NCI-H2196 (cell line): ENCODE measurements around the gene CENPL.
A peak's percentile ranks its signal among the peaks of the same experiment; 100 is the strongest.
"Not testable (repeated sequence)": the region's sequence is repeated elsewhere in the genome, so short reads cannot be mapped to it uniquely, and the experiment has no call there.

Source experiments
- DNase-seq: peaks from one replicate; lab custom pipeline; 2025; ENCODE audit not compliant: unreplicated experiment; lab: John Stamatoyannopoulos, UW

Gene CENPL, protein sequence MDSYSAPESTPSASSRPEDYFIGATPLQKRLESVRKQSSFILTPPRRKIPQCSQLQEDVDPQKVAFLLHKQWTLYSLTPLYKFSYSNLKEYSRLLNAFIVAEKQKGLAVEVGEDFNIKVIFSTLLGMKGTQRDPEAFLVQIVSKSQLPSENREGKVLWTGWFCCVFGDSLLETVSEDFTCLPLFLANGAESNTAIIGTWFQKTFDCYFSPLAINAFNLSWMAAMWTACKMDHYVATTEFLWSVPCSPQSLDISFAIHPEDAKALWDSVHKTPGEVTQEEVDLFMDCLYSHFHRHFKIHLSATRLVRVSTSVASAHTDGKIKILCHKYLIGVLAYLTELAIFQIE

GRCh38 chr1:173824315-173825081 lies at the start of gene CENPL, which contains the start of gene DARS2:
Gene CENPL (minus strand): TSS chr1:173824883. CDS start chr1:173811299, 13,584 bp downstream.
Gene DARS2 (plus strand): TSS chr1:173824673. CDS start chr1:173825230, 557 bp downstream.
- DNase-seq, result peak; percentile 98

DNA sequence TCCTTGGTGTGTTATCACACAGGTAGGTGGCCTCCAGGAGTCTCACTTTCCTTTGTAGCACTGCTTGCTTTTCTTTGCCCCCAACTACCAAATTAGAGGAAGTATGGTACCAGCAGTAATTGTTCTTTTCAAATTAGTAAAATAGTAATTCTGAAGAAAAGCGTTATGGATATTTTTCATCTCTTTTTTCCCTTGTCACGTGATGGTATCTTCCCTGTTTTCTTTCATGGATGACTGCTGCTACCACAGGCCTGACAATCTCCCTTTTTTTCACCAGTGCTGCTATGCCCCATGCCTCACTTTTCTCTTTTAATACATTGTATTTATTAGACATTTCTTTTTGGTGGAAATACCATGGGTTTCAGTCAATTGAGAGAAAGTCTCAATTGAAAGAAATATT lies 46.8 kb upstream of the CENPL start:
- no peak for DNase-seq

- no peak for DNase-seq
These were observed 46.4 kb upstream of the CENPL start for GRCh38 chr1:173871091-173871490.

- peak; percentile 57 for DNase-seq
These were observed 45.8 kb upstream of the CENPL start for GRCh38 chr1:173870252-173871075.

GRCh38 chr1:173869021-173869359 lies 44.3 kb upstream of the CENPL start:
- DNase-seq, result no peak

DNA sequence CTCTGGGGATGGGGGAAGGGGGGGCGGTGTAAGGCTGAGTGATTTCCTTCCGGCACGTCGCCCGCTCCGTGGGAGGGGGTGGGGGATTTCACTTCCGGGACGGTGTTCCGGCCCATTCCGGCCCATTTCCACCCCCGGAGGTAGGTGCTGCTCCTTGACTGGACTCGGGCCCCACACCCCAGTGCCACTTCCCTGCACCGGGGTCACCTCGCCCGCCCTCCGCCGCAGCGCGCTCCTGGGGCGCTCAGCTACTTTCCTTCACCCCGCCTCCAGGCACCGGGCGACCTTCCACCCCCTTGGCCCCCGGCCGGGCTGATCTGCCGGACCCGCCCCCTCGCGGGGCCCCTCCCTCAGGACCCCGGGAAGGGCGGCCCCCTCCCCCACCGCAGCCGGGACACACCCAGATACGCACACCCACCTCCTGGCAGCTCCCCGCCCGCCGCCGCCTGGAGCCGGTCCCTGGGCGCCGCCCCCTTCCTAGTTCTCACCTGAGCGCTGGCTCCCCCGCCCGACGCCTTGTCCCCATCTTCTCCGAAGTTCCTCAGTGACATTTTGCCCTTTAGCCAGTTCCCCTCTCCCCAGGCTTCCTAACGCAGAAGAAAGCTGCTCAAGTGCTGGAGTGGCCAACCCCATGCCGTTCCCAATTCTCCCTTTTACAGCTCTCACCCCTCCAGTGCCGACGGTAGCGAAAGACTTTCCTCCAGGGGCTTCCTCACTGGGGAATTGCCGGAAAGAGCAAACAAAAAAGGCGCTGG lies 43.8 kb upstream of the CENPL start, which contains the start of gene ZBTB37:
Gene ZBTB37, plus strand, starts transcription at position 115 of the 755 bp plus-strand sequence. CDS start 1,846 bp downstream, outside the sequence.
- DNase-seq, result peak; percentile 92

DNA sequence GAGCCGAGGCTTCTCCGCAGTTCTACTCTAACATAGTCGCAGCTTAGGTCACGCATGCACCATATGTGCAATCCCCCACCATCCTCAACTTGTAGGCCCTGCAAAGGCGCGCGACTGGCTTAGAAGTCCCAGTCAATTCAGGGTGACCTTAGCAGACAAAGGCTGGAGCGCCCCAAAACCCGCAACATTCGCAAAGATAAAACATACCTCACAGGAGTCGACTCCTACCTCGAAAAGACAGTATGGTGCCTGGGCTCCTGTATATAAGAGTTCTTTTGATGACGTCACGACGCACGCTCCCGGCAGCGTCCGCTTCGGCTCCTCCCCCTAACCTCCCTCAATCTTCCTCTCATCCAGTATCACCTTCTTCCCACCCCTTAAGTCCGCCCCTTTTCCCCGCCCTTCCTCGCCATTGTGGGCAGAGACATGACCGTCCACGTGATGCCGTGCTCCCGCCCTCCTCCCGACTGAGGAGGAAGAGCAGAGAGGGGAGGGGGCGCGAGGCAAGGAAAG lies 43.1 kb upstream of the CENPL start, which contains the start of gene GAS5:
Gene GAS5, minus strand, starts transcription at position 237 of the 513 bp plus-strand sequence.
- peak; percentile 98 for DNase-seq

GRCh38 chr1:173867141-173867752 lies 42.6 kb upstream of the CENPL start:
- DNase-seq, result no peak

DNA sequence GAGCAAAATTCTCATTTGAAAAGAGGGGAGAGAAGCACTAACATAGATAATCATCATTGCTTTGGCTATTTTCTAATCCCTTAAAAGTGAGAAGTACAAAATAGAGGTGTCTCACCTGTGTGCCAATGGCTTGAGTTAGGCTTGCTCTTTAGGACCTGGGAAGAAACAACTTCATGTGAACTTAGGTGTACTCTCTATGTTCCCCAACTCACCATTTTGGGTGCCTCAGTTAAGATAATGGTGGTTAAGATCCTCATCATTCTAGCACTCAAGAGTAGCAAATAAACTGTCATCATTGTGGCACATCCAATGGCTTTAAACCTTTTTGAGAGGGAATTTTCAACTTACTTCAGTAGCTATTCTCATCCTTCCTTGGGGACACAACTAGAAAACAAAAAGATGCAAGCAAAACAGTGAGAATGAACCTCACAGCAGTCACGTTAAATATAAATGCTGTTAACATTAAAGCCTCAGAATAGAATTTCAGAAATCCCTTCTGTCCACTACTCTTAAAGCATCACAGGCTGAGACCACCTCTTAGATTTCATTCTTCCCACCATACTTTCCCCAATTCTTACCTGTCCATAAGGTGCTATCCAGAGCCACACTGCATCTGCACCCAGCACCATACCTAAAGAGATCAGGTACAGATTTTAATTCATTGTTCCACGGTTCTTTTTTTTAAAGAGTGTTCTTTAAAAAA lies 41.9 kb upstream of the CENPL start:
- no peak for DNase-seq

- DNase-seq, result no peak
These were observed 40.9 kb upstream of the CENPL start for GRCh38 chr1:173865468-173866164.

- DNase-seq, result no peak
These were observed 39.6 kb upstream of the CENPL start for GRCh38 chr1:173864179-173864867.

GRCh38 chr1:173863224-173864161 lies 38.8 kb upstream of the CENPL start:
- no peak for DNase-seq

DNA sequence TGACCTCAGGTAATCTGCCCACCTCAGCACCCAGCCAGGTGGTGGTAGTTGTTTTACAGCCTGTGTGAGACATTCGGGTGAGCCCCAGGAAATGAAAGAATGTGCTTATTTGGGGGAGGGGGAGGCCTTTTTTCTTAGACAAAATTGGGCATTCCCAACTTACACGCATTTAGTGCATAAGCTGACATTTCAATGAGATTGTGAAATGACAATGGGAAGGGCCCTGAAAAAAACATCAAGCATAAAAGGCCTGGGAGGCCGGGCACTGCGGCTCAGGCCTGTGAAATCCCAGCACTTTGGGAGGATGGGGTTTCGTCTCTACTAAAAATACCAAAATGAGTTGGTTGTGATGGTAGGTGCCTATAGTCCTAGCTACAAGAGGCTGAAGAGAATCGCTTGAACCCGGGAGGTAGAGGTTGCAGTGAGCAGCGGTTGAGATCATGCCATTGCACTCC lies 38.1 kb upstream of the CENPL start:
- no peak for DNase-seq

GRCh38 chr1:173862146-173862768 lies 37.6 kb upstream of the CENPL start:
- not testable (repeated sequence) for DNase-seq

DNA sequence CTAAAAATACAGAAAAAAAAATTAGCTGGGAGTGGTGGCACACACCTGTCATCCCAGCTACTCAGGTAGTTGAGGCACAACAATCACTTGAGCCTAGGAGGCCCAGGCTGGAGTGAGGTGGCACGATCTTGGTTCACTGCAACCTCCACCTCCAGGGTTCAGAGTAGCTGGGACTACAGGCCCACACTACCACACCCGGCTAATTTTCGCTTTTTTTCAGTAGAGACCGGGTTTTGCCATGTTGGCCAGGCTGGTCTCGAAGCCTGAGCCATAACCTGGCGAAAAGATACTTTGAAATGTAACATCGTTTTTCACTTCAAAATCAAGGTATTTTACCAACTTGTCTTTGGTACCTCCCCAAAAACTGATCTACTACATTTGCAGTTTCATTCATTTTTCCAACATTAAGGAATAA lies 37.1 kb upstream of the CENPL start:
- DNase-seq, result no peak

- no peak for DNase-seq
These were observed 35.4 kb upstream of the CENPL start for GRCh38 chr1:173860065-173860464.
